ENCODE data around the gene RACK1.

The RACK1 gene

DNA sequence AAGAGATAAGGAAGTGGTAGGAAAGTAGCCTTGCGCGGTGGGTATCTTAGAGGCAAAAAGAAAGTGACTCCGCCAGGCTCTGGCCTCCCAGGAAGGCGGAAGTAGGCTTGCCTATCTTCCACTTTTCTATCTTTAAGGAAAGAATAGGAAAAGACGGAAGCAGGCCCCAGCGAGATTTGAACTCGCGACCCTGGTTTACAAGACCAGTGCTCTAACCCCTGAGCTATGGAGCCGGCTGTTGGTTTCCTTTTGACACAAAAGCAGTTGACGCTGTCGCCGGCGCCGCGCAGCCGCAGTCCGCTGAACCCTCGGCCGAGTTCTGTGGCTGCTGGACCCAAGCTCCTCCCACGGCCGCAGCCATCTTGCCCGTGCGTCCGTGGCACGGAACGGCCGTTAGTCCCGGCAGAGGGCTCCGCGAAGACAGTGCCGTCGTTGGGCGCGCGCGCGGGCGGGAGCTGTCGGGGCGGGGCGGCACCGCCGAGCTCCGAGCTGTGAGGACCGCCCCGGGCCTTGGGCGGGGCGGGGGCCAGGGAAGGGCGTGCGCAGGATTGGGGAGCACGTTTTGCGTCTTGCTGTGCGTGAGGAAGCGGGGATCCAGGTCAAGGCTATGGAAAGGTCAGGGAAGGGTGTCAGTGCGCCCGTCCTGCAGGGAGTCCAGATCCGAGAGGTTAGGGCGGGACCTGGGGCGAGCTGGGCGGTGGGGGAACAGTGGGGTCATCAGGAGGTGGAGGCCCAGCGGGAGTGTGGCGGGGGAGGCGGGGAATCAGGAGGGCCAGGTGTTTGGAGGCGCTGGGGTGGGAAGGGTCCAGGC lies 52.0 kb downstream of the RACK1 start:
- in situ Hi-C loops (cut with HindIII; ENCODE audit: low pct_ligation_motif_present, low sequenced_read_pairs): no loop called here
- Histone ChIP-seq H3K4me3 (ENCODE audit: low read depth, low read length) (peak overlapping the region; percentile 86), H3K27ac (peak overlapping the region; percentile 70), H3K27me3 (replicated peaks) (no peaks in the 10 kb centered on the region), H3K36me3 (replicated peaks) (no peaks in the 10 kb centered on the region)
- peak; percentile 91 for DNase-seq
- TF ChIP-seq, protein P1, sequence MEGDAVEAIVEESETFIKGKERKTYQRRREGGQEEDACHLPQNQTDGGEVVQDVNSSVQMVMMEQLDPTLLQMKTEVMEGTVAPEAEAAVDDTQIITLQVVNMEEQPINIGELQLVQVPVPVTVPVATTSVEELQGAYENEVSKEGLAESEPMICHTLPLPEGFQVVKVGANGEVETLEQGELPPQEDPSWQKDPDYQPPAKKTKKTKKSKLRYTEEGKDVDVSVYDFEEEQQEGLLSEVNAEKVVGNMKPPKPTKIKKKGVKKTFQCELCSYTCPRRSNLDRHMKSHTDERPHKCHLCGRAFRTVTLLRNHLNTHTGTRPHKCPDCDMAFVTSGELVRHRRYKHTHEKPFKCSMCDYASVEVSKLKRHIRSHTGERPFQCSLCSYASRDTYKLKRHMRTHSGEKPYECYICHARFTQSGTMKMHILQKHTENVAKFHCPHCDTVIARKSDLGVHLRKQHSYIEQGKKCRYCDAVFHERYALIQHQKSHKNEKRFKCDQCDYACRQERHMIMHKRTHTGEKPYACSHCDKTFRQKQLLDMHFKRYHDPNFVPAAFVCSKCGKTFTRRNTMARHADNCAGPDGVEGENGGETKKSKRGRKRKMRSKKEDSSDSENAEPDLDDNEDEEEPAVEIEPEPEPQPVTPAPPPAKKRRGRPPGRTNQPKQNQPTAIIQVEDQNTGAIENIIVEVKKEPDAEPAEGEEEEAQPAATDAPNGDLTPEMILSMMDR (IDR thresholded peaks at IDR 0.05; ENCODE audit: low read depth, low read length, missing control alignments): no peak

DNA sequence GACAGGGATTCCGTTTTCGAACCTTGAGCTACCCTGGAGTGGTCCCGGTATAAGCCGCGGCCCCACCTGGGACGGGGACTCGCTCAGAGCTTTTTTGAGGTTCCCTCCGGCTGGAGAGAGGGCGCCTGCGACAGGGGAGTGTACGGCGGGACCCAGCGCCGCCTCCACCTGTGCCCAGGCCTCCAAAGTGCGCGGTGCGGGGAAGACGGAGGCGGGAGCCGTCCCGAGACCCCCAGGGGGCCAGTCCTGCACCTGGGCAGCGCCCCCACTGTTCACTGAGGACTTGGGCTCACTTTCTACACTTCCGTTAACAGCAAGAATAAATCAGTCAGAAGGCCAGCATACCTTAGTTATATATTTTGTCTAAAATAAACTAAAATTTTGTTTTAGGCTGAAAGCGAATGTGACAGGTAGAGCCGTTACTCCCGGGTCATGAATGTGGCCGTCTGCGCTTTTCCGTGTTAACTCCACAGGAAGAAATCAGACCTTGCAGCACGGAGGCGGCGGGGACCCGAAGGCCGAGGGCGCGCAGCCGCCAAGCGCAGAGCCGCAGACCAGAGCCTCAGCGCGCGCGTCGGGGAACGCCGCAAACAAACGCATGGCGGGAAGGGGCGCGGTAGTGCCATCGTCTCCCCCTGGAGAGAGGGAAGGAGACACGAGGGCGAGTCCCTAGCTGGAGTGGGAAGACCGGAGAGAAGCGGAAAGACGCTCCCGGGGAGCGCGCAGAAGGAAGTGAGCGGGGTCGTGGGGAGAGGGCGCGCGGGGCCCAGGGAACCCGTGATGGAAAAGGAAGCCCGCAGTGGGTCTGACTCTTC lies 52.8 kb downstream of the RACK1 start:
- DNase-seq: no peak
- Histone ChIP-seq H3K27me3 (replicated peaks) (no peaks in the 10 kb centered on the region), H3K27ac (no peak overlapping the region), H3K36me3 (replicated peaks) (no peaks in the 10 kb centered on the region), H3K4me3 (ENCODE audit: low read depth, low read length) (peak overlapping the region; percentile 86)
- in situ Hi-C loops (cut with HindIII; ENCODE audit: low pct_ligation_motif_present, low sequenced_read_pairs): no loop called here
- TF ChIP-seq, protein P1 (IDR thresholded peaks at IDR 0.05; ENCODE audit: low read depth, low read length, missing control alignments): peak; percentile 37

DNA sequence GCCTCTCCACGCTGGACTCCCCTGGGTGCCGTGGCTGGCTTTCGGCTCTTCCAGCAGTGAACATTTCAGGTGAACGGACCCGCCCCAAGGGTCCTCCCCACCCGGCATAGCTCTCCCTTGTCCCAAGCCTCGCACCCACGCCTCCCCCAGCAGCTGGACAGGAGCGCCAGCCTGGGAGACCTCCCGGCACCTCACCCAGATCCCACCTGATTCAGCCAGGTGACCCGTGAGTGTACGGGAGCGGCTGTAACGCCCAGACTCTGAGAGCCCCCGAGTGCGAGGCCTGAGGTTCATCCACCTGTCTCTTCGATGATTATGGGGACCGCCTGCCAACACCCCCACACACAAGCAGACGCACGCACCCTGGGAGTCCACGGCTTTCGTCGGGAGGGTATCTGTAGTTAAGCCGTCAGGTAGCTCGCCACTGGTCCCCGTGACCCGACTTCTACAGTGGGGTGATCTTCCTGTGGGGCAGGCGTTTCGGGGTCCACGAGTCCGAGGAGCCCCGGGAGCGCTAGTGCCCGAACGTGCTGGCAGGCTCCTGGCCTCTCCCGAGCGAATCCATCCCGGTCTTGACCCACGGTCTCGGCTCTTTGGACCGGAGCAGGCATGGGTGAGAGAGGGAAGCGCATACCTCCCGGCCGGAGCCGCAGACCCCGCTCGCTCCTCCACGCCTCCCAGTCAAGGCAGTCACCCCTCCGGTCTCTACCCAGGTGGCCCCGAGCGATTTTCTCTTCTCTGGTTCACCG lies 53.6 kb downstream of the RACK1 start:
- Histone ChIP-seq H3K36me3 (replicated peaks) (no peaks in the 10 kb centered on the region), H3K27me3 (replicated peaks) (no peaks in the 10 kb centered on the region), H3K4me3 (ENCODE audit: low read depth, low read length) (peak overlapping the region; percentile 86), H3K27ac (no peak overlapping the region)
- DNase-seq: no peak
- in situ Hi-C loops (cut with HindIII; ENCODE audit: low pct_ligation_motif_present, low sequenced_read_pairs): no loop called here
- TF ChIP-seq, protein P1 (IDR thresholded peaks at IDR 0.05; ENCODE audit: low read depth, low read length, missing control alignments): no peak

DNA sequence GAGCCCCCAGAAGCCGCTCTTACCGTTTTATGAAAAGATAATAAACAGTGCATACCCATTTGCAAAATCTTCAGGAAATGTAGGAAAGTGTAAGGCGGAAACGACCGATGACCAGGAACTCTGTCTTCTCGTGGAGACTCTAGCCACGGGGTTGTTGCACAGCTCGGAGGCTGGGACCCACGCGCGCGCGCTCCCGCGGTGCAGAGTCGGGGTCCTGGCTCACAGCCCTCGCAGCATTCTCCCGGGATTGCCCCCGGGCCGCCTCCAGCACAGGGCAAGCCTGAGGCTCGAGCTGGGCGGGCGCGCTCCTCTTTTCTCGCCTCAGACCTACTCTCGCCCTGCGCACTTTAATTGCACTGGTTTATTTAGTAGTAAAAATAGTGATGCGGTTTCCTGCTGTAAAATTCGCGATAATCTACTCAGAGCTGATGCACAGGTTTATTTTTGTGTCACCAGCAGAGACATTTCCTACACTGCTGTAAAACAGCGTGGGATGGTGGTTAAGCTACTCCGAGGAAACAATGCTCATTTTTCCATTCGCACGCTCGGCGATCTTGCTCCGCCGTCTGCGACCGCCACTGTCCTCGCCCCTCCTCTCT lies 54.2 kb downstream of the RACK1 start:
- no peaks in the 10 kb centered on the region for H3K36me3 ChIP-seq (replicated peaks)
- H3K27me3 ChIP-seq (replicated peaks): no peaks in the 10 kb centered on the region
- DNase-seq: no peak
- peak overlapping the region; percentile 86 for H3K4me3 ChIP-seq (ENCODE audit: low read depth, low read length)
- in situ Hi-C loops (cut with HindIII; ENCODE audit: low pct_ligation_motif_present, low sequenced_read_pairs): no loop called here
- TF ChIP-seq, protein P1 (IDR thresholded peaks at IDR 0.05; ENCODE audit: low read depth, low read length, missing control alignments): no peak
- H3K27ac ChIP-seq: no peak overlapping the region

DNA sequence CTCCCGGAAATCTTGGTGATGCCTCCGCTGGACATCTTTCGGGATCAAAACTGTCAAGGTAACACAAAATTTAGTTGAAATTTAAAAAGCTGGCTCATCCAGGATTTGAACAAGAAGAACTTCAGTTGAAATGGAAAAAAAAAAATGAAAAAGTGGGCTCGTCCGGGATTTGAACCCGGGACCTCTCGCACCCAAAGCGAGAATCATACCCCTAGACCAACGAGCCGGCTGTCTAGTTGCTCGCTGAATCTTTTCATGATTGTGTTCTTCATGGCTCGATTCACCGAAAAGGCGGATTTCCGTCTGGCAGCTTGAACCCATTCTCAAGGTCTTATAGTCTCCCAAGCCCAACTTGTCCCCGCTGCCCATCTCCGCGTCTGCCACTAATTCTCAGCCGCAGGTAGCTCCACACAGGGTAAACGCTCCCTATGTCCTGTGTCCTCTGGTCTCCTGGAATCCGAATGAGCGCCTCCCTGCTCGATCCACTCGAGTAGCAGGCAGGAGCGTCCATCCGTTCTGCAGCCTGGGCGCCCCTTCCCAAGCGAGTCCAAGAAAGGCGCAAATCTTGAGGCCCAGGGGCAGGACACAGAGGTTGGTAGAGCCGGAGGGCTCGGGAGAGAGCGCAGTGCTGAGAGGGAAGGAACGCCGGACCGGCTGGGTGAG lies 54.9 kb downstream of the RACK1 start:
- Histone ChIP-seq H3K27me3 (replicated peaks) (no peaks in the 10 kb centered on the region), H3K4me3 (ENCODE audit: low read depth, low read length) (peak overlapping the region; percentile 86), H3K27ac (peak overlapping the region; percentile 76), H3K36me3 (replicated peaks) (no peaks in the 10 kb centered on the region)
- TF ChIP-seq, protein P1 (IDR thresholded peaks at IDR 0.05; ENCODE audit: low read depth, low read length, missing control alignments): peak; percentile 22
- peak; percentile 71 for DNase-seq
- in situ Hi-C loops (cut with HindIII; ENCODE audit: low pct_ligation_motif_present, low sequenced_read_pairs): no loop called here
